IPS-NIHi7 (cell line): ENCODE measurements around the gene HSPG2.

Experiments
- DNase-seq: peaks from one replicate; pipeline ENCODE4 v3.0.0; 2012; ENCODE audit warnings: mixed read lengths; ENCODE audit errors: extremely low spot score

The HSPG2 gene

DNA sequence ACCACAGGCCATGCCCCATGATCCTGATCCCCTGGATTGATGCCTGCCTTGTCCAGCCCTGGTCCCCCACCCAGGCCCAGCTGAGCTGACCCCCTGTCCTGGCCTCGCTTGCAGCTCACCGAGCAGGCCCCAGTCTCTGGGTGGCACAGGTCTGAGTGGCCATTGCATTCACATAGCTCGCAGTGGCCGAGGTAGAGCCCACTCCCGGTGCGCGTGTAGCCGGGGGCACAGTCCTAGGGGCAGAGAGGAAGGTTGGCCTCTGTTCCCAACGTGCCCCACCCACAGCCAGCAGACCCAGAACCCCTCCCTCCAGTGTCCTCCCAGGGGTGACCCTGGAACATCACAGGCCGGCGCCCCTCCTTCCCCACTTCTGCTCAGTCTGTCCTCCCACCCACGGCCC lies 73.1 kb downstream of the HSPG2 start:
- DNase-seq, result no peak

DNA sequence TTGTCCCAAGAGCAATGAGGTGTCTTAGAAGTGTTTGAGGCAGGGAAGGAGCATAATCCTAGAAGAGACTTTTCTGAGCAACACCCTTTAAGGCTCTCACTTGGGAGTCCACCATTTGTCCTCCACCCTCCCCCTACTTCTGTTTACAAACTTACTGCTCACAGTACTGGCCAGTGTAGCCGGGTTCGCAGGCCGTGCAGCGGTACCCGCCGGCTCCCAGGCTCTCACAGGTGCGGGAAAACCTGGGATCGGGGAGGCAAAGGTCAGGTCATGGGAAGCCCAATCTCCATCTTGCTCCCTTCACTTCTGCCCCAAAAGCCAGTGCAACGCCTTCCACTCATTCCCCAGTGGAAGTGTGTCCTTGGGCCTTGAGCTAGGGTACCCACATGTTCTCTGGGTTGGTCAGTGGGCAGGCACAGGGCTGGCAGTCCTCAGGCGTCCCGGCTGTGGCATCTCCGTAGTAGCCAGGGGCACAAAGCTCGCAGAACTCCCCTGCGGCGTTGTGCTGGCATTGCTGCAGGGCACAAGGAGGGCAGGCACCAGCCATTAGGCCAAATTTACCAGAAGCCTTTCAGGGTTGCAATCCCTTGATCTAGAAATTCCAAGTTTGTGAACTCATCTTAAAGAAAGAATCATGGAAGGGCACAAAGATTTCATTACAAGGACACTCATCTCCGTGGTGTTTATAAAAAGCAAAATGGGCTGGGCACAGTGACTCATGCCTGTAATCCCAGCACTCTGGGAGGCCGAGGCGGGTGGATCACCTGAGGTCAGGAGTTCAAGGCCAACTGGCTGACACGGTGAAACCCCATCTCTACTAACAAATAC lies 75.3 kb downstream of the HSPG2 start:
- DNase-seq, result no peak

- no peak for DNase-seq
Measured at GRCh38 chr1:21860971-21861370, 76.1 kb downstream of the HSPG2 start.

GRCh38 chr1:21859669-21860179 lies 77.4 kb downstream of the HSPG2 start:
- no peak for DNase-seq

DNA sequence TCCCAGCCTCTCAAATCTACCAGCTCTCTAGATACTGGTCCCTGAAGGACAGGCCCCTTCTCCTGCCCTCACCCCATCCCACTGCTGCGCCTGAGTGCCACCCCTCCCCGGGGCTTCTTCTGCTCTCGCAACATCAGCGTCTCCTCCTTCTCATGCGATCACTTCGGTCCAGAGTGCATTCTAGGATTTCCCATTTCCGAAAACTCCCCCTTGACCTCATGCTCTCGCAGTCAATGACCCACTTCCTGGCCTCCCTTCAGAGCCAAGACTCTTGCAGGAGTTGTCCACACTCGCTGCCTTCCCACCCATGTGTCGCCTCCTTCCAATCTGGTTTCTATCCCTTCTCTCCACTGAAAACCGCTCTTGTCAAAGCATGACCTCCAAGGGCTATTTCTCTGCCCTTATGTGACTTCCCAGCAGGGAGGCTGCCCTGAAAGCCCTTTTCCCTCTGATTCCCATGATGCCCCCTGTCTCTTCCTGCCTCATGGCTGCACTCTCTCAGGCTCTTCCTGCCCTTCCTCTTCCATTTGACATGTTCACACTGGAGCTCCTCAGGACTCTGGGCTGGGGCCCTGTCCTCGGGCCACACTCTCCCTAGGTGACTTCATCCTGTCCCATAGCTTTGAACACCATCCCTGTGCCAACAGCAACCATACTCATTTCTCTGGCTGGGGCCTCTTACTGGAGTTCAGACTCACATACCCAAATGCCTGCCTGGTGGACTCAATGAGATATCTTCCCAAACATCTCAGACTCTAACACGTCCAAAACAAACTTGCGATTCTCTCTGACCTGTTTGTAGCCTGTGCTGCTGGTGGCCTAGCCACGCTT lies 79.1 kb downstream of the HSPG2 start:
- no peak for DNase-seq

GRCh38 chr1:21857142-21857839 lies 79.8 kb downstream of the HSPG2 start:
- no peak for DNase-seq

GRCh38 chr1:21855257-21856096 lies 81.6 kb downstream of the HSPG2 start:
- DNase-seq, result no peak

DNA sequence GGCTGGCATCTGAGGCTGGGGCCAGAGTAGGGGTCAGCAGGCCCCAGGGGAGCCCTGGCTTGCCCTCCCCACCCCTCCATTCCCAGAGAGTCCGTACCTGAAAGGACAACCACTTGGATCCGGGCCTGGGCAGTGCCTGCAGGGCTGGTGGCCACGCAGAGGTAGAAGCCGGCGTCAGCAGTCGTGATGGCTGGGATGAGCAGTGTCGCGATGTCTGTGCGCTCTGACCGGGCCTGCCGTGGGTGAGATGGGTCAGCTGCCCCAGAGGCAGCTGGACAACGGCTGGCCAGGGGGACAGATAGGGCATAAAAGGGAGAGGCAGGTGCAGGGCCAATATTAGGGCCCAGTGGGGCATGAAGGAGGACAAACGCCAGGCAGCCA lies 82.4 kb downstream of the HSPG2 start:
- DNase-seq, result no peak

GRCh38 chr1:21854090-21854750 lies 82.9 kb downstream of the HSPG2 start:
- no peak for DNase-seq

DNA sequence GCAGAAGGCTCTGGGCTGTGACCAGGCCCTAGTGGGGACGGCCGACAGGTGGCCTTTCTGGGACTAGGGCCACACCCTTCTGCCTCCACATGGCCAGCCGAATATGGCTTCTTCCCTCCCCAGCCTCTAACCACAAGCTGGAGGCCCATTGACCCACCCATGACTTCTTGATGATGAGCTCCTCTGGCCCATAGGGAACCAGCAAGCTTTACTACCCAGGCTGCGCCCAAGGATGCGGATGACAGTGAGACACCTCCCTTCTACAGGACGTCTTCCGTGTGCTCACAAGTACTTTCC lies 84.0 kb downstream of the HSPG2 start:
- no peak for DNase-seq

GRCh38 chr1:21852282-21853130 lies 84.6 kb downstream of the HSPG2 start:
- no peak for DNase-seq

GRCh38 chr1:21851430-21852250 lies 85.5 kb downstream of the HSPG2 start:
- DNase-seq, result no peak

DNA sequence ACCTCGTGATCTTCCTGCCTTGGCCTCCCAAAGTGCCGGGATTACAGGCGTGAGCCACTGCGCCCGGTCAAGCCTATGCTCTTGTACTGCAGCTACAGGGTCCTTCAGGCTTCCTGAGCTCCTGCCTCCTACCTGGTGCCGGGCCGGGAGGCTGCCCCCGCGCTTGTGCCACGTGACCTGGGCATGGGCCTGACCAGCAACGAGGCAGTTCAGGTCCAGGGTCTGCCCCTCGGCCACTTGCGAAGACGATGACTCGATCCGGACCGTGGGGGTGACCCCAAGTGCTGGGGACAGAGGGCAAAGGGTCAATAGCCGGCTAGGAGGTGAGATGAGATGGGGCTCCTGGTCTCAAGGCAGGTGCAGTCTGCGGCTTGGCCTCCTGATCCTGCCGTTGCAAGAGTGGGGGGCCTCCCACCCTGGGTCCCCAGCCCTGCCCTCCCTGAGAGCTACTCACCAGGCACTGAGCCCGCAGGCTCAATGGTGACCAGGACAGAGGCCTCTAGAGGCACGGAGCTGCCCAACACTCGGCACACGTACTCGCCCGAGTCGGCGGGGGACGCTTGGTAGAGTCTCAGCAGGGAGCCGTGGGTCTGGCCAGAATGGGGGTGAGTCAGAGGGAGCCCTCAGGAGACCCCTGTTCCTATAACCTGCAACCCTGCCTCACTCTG lies 87.1 kb downstream of the HSPG2 start:
- DNase-seq, result no peak

- DNase-seq, result no peak
Measured at GRCh38 chr1:21848524-21849174, 88.5 kb downstream of the HSPG2 start.

DNA sequence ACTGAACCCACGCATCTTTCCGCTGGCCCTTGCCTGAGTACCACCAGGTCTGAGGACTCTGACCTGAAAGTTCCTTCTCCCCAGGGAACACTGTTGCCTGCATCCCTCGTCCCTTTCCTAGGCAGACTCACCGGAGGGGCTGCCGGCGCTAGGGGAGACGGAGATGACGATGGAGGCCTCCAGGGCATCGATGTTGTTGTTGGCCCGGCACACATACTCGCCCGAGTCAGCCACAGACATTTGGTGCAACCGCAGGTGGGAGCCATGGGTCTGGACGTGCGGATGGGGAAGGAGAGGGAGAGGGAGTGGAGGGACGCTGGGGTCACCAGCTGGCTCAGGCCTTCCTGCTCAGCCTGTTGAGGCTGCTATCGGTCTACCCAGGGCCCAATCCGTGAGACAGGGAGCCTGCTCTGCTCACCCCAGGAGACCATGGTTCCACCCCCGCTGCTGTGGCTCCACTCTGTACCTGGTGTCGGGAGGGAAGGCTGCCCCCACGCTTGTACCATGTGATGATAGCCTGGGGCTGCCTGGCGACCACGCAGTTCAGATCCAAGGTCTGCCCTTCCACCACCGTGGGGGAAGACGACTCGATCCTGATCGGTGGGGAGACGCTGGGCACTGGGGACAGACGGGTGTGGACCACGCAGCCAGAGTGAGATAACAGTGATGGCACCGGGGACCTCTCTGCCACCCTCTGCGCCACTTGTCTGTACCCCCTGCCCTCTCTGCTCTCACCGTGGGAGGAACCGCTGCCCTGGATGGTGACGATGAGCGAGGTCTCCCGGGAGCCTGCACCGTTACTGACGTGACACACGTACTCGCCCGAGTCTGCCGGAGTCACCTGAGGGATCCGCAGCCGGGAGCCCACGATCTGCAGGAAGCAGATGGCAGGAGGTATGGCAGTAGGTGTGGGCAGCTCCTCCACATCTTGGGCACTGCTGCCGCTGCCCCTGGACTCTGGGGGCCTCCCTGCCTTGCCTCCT lies 89.6 kb downstream of the HSPG2 start:
- no peak for DNase-seq
